H9 (cell line): ENCODE data around the gene ITPRID2. TPM values are rescaled to one million over a fixed set of nuclear protein-coding genes. Genes with fewer than 3 reads are reported as not detected.

Experiments used
- DNase-seq: peaks from one replicate; pipeline ENCODE4 v3.0.0-alpha.2; 2017
- H2AFZ ChIP-seq: one replicate; pipeline ENCODE4 v1.6.1; 2013; ENCODE audit warnings: mild to moderate bottlenecking, low read length, control low read depth, moderate library complexity
- H2AK5ac ChIP-seq: 2 replicates; pipeline ENCODE4 v1.6.1; 2013; ENCODE audit warnings: low read length, control low read depth, mixed read lengths; ENCODE audit not compliant: insufficient read length
- H2BK120ac ChIP-seq: one replicate; pipeline ENCODE4 v1.6.1; 2013; ENCODE audit warnings: low read depth, mild to moderate bottlenecking, low read length, control low read depth, inconsistent platforms; ENCODE audit not compliant: poor library complexity, severe bottlenecking
- H2BK12ac ChIP-seq: 2 replicates; pipeline ENCODE4 v1.6.1; 2013; ENCODE audit warnings: low read length, control low read depth, mixed read lengths, low read depth; ENCODE audit not compliant: insufficient read length
- H2BK15ac ChIP-seq: 2 replicates; pipeline ENCODE4 v1.6.1; 2013; ENCODE audit warnings: low read depth, low read length, control low read depth
- H2BK20ac ChIP-seq: one replicate; pipeline ENCODE4 v1.6.1; 2013; ENCODE audit warnings: low read depth, mild to moderate bottlenecking, low read length, control low read depth, inconsistent platforms; ENCODE audit not compliant: poor library complexity, severe bottlenecking
- H2BK5ac ChIP-seq: 2 replicates; pipeline ENCODE4 v1.6.1; 2013; ENCODE audit warnings: low read length, control low read depth, mixed read lengths; ENCODE audit not compliant: insufficient read length
- H3K14ac ChIP-seq: 2 replicates; pipeline ENCODE4 v1.6.1; 2013; ENCODE audit warnings: low read length, control low read depth; ENCODE audit not compliant: insufficient read depth
- H3K18ac ChIP-seq: 2 replicates; pipeline ENCODE4 v1.6.1; 2013; ENCODE audit warnings: low read depth, mild to moderate bottlenecking, mixed read lengths, low read length, control low read depth; ENCODE audit not compliant: insufficient read length
- H3K23ac ChIP-seq: 2 replicates; pipeline ENCODE4 v1.6.1; 2013; ENCODE audit warnings: low read length, control low read depth, mixed read lengths, low read depth; ENCODE audit not compliant: insufficient read length
- H3K23me2 ChIP-seq: 2 replicates; pipeline ENCODE4 v1.6.1; 2013; ENCODE audit warnings: low read depth, mild to moderate bottlenecking, mixed read lengths, low read length, control low read depth; ENCODE audit not compliant: insufficient read length, poor library complexity, severe bottlenecking
- H3K27ac ChIP-seq: 2 replicates; pipeline ENCODE4 v1.5.1; 2013; ENCODE audit warnings: low read length, control low read depth, mixed read lengths, low read depth; ENCODE audit not compliant: insufficient read length
- H3K27me3 ChIP-seq: 2 replicates; pipeline ENCODE4 v1.6.1; 2013; ENCODE audit warnings: low read length, control low read depth, inconsistent platforms; ENCODE audit not compliant: insufficient read depth
- H3K4ac ChIP-seq: 2 replicates; pipeline ENCODE4 v1.6.1; 2013; ENCODE audit warnings: low read depth, mild to moderate bottlenecking, control low read depth, inconsistent platforms, low read length, moderate library complexity
- H3K4me1 ChIP-seq: 2 replicates; pipeline ENCODE4 v1.6.1; 2013; ENCODE audit warnings: low read length, control low read depth, inconsistent platforms; ENCODE audit not compliant: insufficient read depth
- H3K4me2 ChIP-seq: 2 replicates; pipeline ENCODE4 v1.6.1; 2013; ENCODE audit warnings: low read length, control low read depth, mixed read lengths; ENCODE audit not compliant: insufficient read length, insufficient read depth
- H3K56ac ChIP-seq: 2 replicates; pipeline ENCODE4 v1.6.1; 2013; ENCODE audit warnings: low read depth, mild to moderate bottlenecking, mixed read lengths, low read length, control low read depth; ENCODE audit not compliant: insufficient read length
- H3K79me1 ChIP-seq: 2 replicates; pipeline ENCODE4 v1.6.1; 2013; ENCODE audit warnings: low read depth, mild to moderate bottlenecking, moderate library complexity, low read length, control low read depth, inconsistent platforms; ENCODE audit not compliant: insufficient read depth, poor library complexity, severe bottlenecking
- H3K79me2 ChIP-seq: 2 replicates; pipeline ENCODE4 v1.6.1; 2013; ENCODE audit warnings: low read length, control low read depth, inconsistent platforms; ENCODE audit not compliant: insufficient read depth
- H3K9ac ChIP-seq: 2 replicates; pipeline ENCODE4 v1.6.1; 2013; ENCODE audit warnings: low read length, control low read depth, mixed read lengths; ENCODE audit not compliant: insufficient read length; ENCODE audit errors: extremely low read depth
- H3K9me3 ChIP-seq: one replicate; pipeline ENCODE4 v1.6.1; 2013; ENCODE audit warnings: low read depth, low read length, inconsistent platforms; ENCODE audit not compliant: control insufficient read depth
- H3T11ph ChIP-seq: one replicate; pipeline ENCODE4 v1.6.1; 2013; ENCODE audit warnings: mild to moderate bottlenecking, low read length, control low read depth, inconsistent platforms
- H4K20me1 ChIP-seq: one replicate; pipeline ENCODE4 v1.6.1; 2013; ENCODE audit not compliant: control insufficient read depth, insufficient read length, insufficient read depth
- H4K5ac ChIP-seq: 2 replicates; pipeline ENCODE4 v1.6.1; 2013; ENCODE audit warnings: low read depth, mild to moderate bottlenecking, mixed read lengths, low read length, control low read depth; ENCODE audit not compliant: insufficient read length
- H4K8ac ChIP-seq: replicated peaks from 2 replicates; pipeline ENCODE4 v1.6.1; 2013; ENCODE audit warnings: low read length, control low read depth, mixed read lengths, low read depth; ENCODE audit not compliant: insufficient read length
- H4K91ac ChIP-seq: 2 replicates; pipeline ENCODE4 v1.6.1; 2013; ENCODE audit warnings: low read depth, mild to moderate bottlenecking, moderate library complexity, mixed read lengths, low read length, control low read depth; ENCODE audit not compliant: insufficient read length
- H3K27ac Mint-ChIP-seq, 3 experiments: 2 replicates in 2 of 3; 3 replicates in 1 of 3; pipeline ENCODE4 v1.8.0; 2020 to 2021; ENCODE audit warnings: mixed read lengths in 3 of 3, mild to moderate bottlenecking in 1 of 3, moderate library complexity in 1 of 3
- H3K27me3 Mint-ChIP-seq: 2 replicates; pipeline ENCODE4 v1.8.0; 2021; ENCODE audit warnings: low read depth, mild to moderate bottlenecking, moderate library complexity, mixed read lengths
- H3K36me3 Mint-ChIP-seq, 3 experiments: 2 replicates in 2 of 3; 3 replicates in 1 of 3; pipeline ENCODE4 v1.8.0; 2020 to 2021; ENCODE audit warnings: low read depth in 3 of 3, mixed read lengths in 3 of 3; ENCODE audit not compliant: insufficient read depth in 1 of 3
- H3K4me1 Mint-ChIP-seq, 2 experiments: 2 replicates each; pipeline ENCODE4 v1.8.0; 2020; ENCODE audit warnings: mixed read lengths in 2 of 2
- H3K4me3 Mint-ChIP-seq, 2 experiments: 2 replicates in 1 of 2; 3 replicates in 1 of 2; pipeline ENCODE4 v1.8.0; 2020 to 2021; ENCODE audit warnings: mild to moderate bottlenecking in 2 of 2, mixed read lengths in 2 of 2, moderate library complexity in 1 of 2
- H3K9me3 Mint-ChIP-seq, 2 experiments: 2 replicates in 1 of 2; 3 replicates in 1 of 2; pipeline ENCODE4 v1.8.0; 2020; ENCODE audit warnings: mild to moderate bottlenecking in 2 of 2, mixed read lengths in 2 of 2, moderate library complexity in 1 of 2
- WGBS: extraction: QIAGEN DNeasy Blood & Tissue Kit; methylation state at CpG from one replicate; pipeline ENCODE4 v1.1.7; 2013; ENCODE audit warnings: missing lambda C conversion rate, low lambda C conversion rate, mixed read lengths; ENCODE audit not compliant: insufficient read length; ENCODE audit errors: extremely low coverage; 5-methylcytosine and 5-hydroxymethylcytosine counted together
- total RNA-seq: library from RNA; stranded (reverse); gene quantifications from 2 replicates; pipeline ENCODE4 v1.2.1, GENCODE V29; 2021
- TF ChIP-seq, protein P1 (sequence below): fragments of 200-600 bp; sonication (generic); conservative IDR thresholded peaks from 3 replicates; pipeline ENCODE4 v1.8.0; 2021; ENCODE audit warnings: antibody characterized with exemption, mild to moderate bottlenecking

The ITPRID2 gene
- total RNA-seq, 1 experiment from 2014 or later = 12.0 TPM

GRCh38 chr2:181887045-181887444 is 4.5 kb upstream of the ITPRID2 start:
- Mint-ChIP-seq H3K4me3 (no peak overlapping the region), H3K36me3 (no peaks in the 10 kb centered on the region), H3K4me1 (peaks cover 4 to 5% of the 10 kb centered on the region in 2 experiments), H3K27me3 (peaks cover 7% of the 10 kb centered on the region; the same call in 1 of the 2 replicates), H3K9me3 (no peaks in the 10 kb centered on the region; a peak in 1 of 5 replicates), H3K27ac (no peak overlapping the region)
- TF ChIP-seq, protein P1, sequence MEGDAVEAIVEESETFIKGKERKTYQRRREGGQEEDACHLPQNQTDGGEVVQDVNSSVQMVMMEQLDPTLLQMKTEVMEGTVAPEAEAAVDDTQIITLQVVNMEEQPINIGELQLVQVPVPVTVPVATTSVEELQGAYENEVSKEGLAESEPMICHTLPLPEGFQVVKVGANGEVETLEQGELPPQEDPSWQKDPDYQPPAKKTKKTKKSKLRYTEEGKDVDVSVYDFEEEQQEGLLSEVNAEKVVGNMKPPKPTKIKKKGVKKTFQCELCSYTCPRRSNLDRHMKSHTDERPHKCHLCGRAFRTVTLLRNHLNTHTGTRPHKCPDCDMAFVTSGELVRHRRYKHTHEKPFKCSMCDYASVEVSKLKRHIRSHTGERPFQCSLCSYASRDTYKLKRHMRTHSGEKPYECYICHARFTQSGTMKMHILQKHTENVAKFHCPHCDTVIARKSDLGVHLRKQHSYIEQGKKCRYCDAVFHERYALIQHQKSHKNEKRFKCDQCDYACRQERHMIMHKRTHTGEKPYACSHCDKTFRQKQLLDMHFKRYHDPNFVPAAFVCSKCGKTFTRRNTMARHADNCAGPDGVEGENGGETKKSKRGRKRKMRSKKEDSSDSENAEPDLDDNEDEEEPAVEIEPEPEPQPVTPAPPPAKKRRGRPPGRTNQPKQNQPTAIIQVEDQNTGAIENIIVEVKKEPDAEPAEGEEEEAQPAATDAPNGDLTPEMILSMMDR = no peak
- H2AK5ac ChIP-seq = no peak overlapping the region
- H3K9me3 ChIP-seq = no peaks in the 10 kb centered on the region
- H2BK120ac ChIP-seq = no peak overlapping the region
- H3K79me1 ChIP-seq = no peaks in the 10 kb centered on the region
- H3K79me2 ChIP-seq = no peaks in the 10 kb centered on the region
- H3K4me1 ChIP-seq = no peaks in the 10 kb centered on the region
- no peak overlapping the region for H2AFZ ChIP-seq
- H4K5ac ChIP-seq = no peak overlapping the region
- H3K18ac ChIP-seq = no peak overlapping the region
- H3K14ac ChIP-seq = no peak overlapping the region
- no peak for DNase-seq
- no peaks in the 10 kb centered on the region for H4K20me1 ChIP-seq
- H3K23ac ChIP-seq = no peak overlapping the region
- H3K9ac ChIP-seq = no peak overlapping the region
- H3K23me2 ChIP-seq = no peaks in the 10 kb centered on the region
- no peak overlapping the region for H3K4ac ChIP-seq
- H2BK15ac ChIP-seq = no peak overlapping the region
- H4K91ac ChIP-seq = no peak overlapping the region
- H2BK5ac ChIP-seq = no peak overlapping the region
- no peak overlapping the region for H2BK20ac ChIP-seq
- no peak overlapping the region for H2BK12ac ChIP-seq
- H3K27me3 ChIP-seq = no peaks in the 10 kb centered on the region
- no peak overlapping the region for H3K4me2 ChIP-seq
- no peak overlapping the region for H3K56ac ChIP-seq
- H3K27ac ChIP-seq = no peak overlapping the region
- no peak overlapping the region for H4K8ac ChIP-seq
- WGBS = no CpG with 5 or more reads among the region's 2 CpGs
- no peak overlapping the region for H3T11ph ChIP-seq
